Upper lobe of left lung (tissue), 6 donors: ENCODE measurements around the gene ITFG1. TPM values are rescaled to one million over a fixed set of nuclear protein-coding genes. Genes with fewer than 3 reads are reported as not detected.
"Not testable (repeated sequence)": the region's sequence is repeated elsewhere in the genome, so short reads cannot be mapped to it uniquely, and the experiment has no call there.

Experiments
- ATAC-seq, 2 donors: fragments of 200-7000 bp; cut with Tn5 transposase; one replicate each; pipeline ENCODE4 v1.9.1; 2022; ENCODE audit warnings: mild to moderate bottlenecking in 2 of 2, moderate library complexity in 2 of 2; ENCODE audit not compliant: low FRiP score in 2 of 2
- DNase-seq, 2 donors: peaks; one replicate each; pipeline ENCODE4 v3.0.0-alpha.2; 2019 to 2020
- H3K27ac ChIP-seq, 4 donors: fragments of 200-600 bp; sonication (generic); one replicate each; pipeline ENCODE4 v1.5.1; 2016 to 2019
- H3K27me3 ChIP-seq, 4 donors: fragments of 200-600 bp; sonication (generic); one replicate each; pipeline ENCODE4 v1.5.1; 2017 to 2019
- H3K36me3 ChIP-seq, 4 donors: fragments of 200-600 bp; sonication (generic); one replicate each; pipeline ENCODE4 v1.5.1; 2016 to 2019
- H3K4me1 ChIP-seq, 4 donors: fragments of 200-600 bp; sonication (generic); one replicate each; pipeline ENCODE4 v1.5.1; 2018 to 2019
- H3K4me3 ChIP-seq, 4 donors: fragments of 200-600 bp; sonication (generic); one replicate each; pipeline ENCODE4 v1.5.1; 2017 to 2019; ENCODE audit warnings: mild to moderate bottlenecking in 2 of 4, moderate library complexity in 1 of 4
- H3K9me3 ChIP-seq, 4 donors: fragments of 200-600 bp; sonication (generic); one replicate each; pipeline ENCODE4 v1.5.1; 2018 to 2019
- CTCF ChIP-seq, 6 experiments: fragments of 450-650 bp in 4 of 6; fragments of 200-600 bp in 2 of 6; sonication (generic) in 2 of 6; IDR thresholded peaks; one replicate each; pipeline ENCODE4 v1.5.1; 2016 to 2019; ENCODE audit warnings: antibody characterized with exemption in 6 of 6
- EP300 ChIP-seq, 4 donors: sonication (generic); formaldehyde crosslinking; IDR thresholded peaks; one replicate each; pipeline ENCODE4 v1.5.1; 2017; ENCODE audit warnings: antibody characterized with exemption in 4 of 4, control low read depth in 2 of 4
- POLR2A ChIP-seq, 4 donors: fragments of 450-650 bp; IDR thresholded peaks; one replicate each; pipeline ENCODE4 v1.5.1; 2016 to 2017; ENCODE audit warnings: antibody characterized with exemption in 4 of 4, mild to moderate bottlenecking in 2 of 4
- POLR2AphosphoS5 ChIP-seq, 2 donors: sonication (generic); formaldehyde crosslinking; IDR thresholded peaks; one replicate each; pipeline ENCODE4 v1.5.1; 2017; ENCODE audit warnings: antibody characterized with exemption in 2 of 2
- WGBS, 2 donors: methylation state at CpG; one replicate each; pipeline ENCODE4 v1.1.5; 2017 to 2018; 5-methylcytosine and 5-hydroxymethylcytosine counted together
- total RNA-seq, 6 donors: library from RNA; depleted of rRNA in 4 of 6; stranded (reverse); fragments of >200 nt in 4 of 6; gene quantifications; one replicate each; pipeline versions ENCODE4 v1.1.0 to v1.2.1, GENCODE V29; 2016 to 2021
- donor health status: DM: no; HTN: no; CAD: no; lungs with moderate emphysema.
- donor health status: DM: no; HTN: yes; CAD: no; lungs with severe emphysema.

The ITFG1 gene
- total RNA-seq, 6 donors from 2014 or later, result 23.7 to 58.1 (median 43.6) TPM

- H3K4me3 ChIP-seq, result no peak overlapping the region
- TF ChIP-seq EP300 (IDR thresholded peaks at IDR 0.05) (no peak), CTCF (IDR thresholded peaks at IDR 0.05) (no peak), POLR2A (IDR thresholded peaks at IDR 0.05) (no peak)
- WGBS, 2 donors, result 72 to 75% methylated on average over 2 of the region's 2 CpGs
- H3K4me1 ChIP-seq, result no peaks in the 10 kb centered on the region
- DNase-seq, result no peak
- H3K27me3 ChIP-seq, result no peaks in the 10 kb centered on the region
- peaks cover 7 to 19% (median 11%) of the 10 kb centered on the region in 4 donors for H3K9me3 ChIP-seq
- peaks cover 0 to 9% (median 1%) of the 10 kb centered on the region in 4 donors for H3K36me3 ChIP-seq
- no peak overlapping the region for H3K27ac ChIP-seq
- no peak for ATAC-seq
Measured at GRCh38 chr16:47342055-47342454, 118.8 kb downstream of the ITFG1 start.

GRCh38 chr16:47330562-47330961 lies 130.3 kb downstream of the ITFG1 start:
- H3K36me3 ChIP-seq, H3K27me3 ChIP-seq, H3K4me3 ChIP-seq, H3K27ac ChIP-seq, H3K9me3 ChIP-seq, ATAC-seq, DNase-seq, H3K4me1 ChIP-seq: not testable (repeated sequence)
- 89 to 93% methylated on average over 3 of the region's 3 CpGs for WGBS, 2 donors

GRCh38 chr16:47324309-47324708 lies 136.6 kb downstream of the ITFG1 start:
- not testable (repeated sequence) for H3K9me3 ChIP-seq, ATAC-seq, H3K27me3 ChIP-seq, H3K27ac ChIP-seq, H3K4me1 ChIP-seq, H3K36me3 ChIP-seq, H3K4me3 ChIP-seq, DNase-seq
- 89 to 92% methylated on average over 2 of the region's 2 CpGs for WGBS, 2 donors

- Histone ChIP-seq H3K36me3 (no peaks in the 10 kb centered on the region), H3K4me3 (no peak overlapping the region), H3K4me1 (peaks cover 0 to 6% (median 2%) of the 10 kb centered on the region in 4 donors), H3K27ac (no peak overlapping the region), H3K27me3 (no peaks in the 10 kb centered on the region), H3K9me3 (no peaks in the 10 kb centered on the region)
- no peak for DNase-seq
- TF ChIP-seq CTCF (IDR thresholded peaks at IDR 0.05), result no peak
- TF ChIP-seq EP300 (IDR thresholded peaks at IDR 0.05), result no peak
- TF ChIP-seq POLR2A (IDR thresholded peaks at IDR 0.05), result no peak
- TF ChIP-seq POLR2AphosphoS5 (IDR thresholded peaks at IDR 0.05), result no peak
- ATAC-seq, result no peak
Measured at GRCh38 chr16:47323241-47323640, 137.6 kb downstream of the ITFG1 start.

- TF ChIP-seq CTCF (IDR thresholded peaks at IDR 0.05) (no peak), POLR2A (IDR thresholded peaks at IDR 0.05) (no peak), POLR2AphosphoS5 (IDR thresholded peaks at IDR 0.05) (no peak), EP300 (IDR thresholded peaks at IDR 0.05) (no peak)
Measured at GRCh38 chr16:47320546-47321310, 140.1 kb downstream of the ITFG1 start.

More at GRCh38 chr16:47320546-47321310, 140.1 kb downstream of the ITFG1 start:
- no peak overlapping the region for H3K4me3 ChIP-seq
- no peaks in the 10 kb centered on the region for H3K9me3 ChIP-seq
- H3K36me3 ChIP-seq, result no peaks in the 10 kb centered on the region
- H3K27me3 ChIP-seq, result no peaks in the 10 kb centered on the region
- peaks cover 0 to 6% (median 2%) of the 10 kb centered on the region in 4 donors for H3K4me1 ChIP-seq
- DNase-seq, result no peak
- no peak overlapping the region for H3K27ac ChIP-seq
- ATAC-seq, result no peak
